NAMALWA (cell line): Measurements from ENCODE around the gene ILF2.
"Not testable (repeated sequence)": the region's sequence is repeated elsewhere in the genome, so short reads cannot be mapped to it uniquely, and the experiment has no call there.

Experiments
- DNase-seq: peaks from one replicate; pipeline ENCODE4 v3.0.0-alpha.2; 2015; ENCODE audit warnings: low spot score

The ILF2 gene

GRCh38 chr1:153649137-153649862 lies 21.5 kb downstream of the ILF2 start:
- DNase-seq: peak; percentile 34

- no peak for DNase-seq
Observed at GRCh38 chr1:153648000-153648643, 22.7 kb downstream of the ILF2 start.

GRCh38 chr1:153647346-153647714 lies 23.5 kb downstream of the ILF2 start:
- no peak for DNase-seq

GRCh38 chr1:153646672-153647345 lies 24.0 kb downstream of the ILF2 start:
- no peak for DNase-seq

GRCh38 chr1:153643816-153644215 lies 27.0 kb downstream of the ILF2 start:
- no peak for DNase-seq

- DNase-seq: no peak
Observed at GRCh38 chr1:153643100-153643499, 27.7 kb downstream of the ILF2 start.

- no peak for DNase-seq
Observed at GRCh38 chr1:153642161-153642560, 28.6 kb downstream of the ILF2 start.

GRCh38 chr1:153640861-153641260 lies 29.9 kb downstream of the ILF2 start:
- no peak for DNase-seq

GRCh38 chr1:153640213-153640612 lies 30.6 kb downstream of the ILF2 start:
- DNase-seq: not testable (repeated sequence)

GRCh38 chr1:153639280-153639679 lies 31.5 kb downstream of the ILF2 start:
- DNase-seq: no peak

GRCh38 chr1:153638261-153638660 lies 32.5 kb downstream of the ILF2 start:
- no peak for DNase-seq

- no peak for DNase-seq
Observed at GRCh38 chr1:153636312-153636711, 34.5 kb downstream of the ILF2 start.

- no peak for DNase-seq
Observed at GRCh38 chr1:153635872-153636271, 34.9 kb downstream of the ILF2 start.

- DNase-seq: peak; percentile 100
Observed at GRCh38 chr1:153633754-153634665, 36.8 kb downstream of the ILF2 start, which contains the start of gene CHTOP. Gene CHTOP (plus strand): TSS chr1:153634066. CDS start chr1:153636589, 2,523 bp downstream.

GRCh38 chr1:153633161-153633753 lies 37.5 kb downstream of the ILF2 start:
- DNase-seq: no peak

GRCh38 chr1:153631047-153632022 lies 39.5 kb downstream of the ILF2 start:
- no peak for DNase-seq

- no peak for DNase-seq
Observed at GRCh38 chr1:153630384-153630783, 40.4 kb downstream of the ILF2 start.

GRCh38 chr1:153629971-153630370 lies 40.8 kb downstream of the ILF2 start:
- DNase-seq: no peak

- no peak for DNase-seq
Observed at GRCh38 chr1:153629343-153629665, 41.5 kb downstream of the ILF2 start.

GRCh38 chr1:153628638-153629342 lies 42.0 kb downstream of the ILF2 start:
- no peak for DNase-seq
